Stimulated activated naive CD8-positive, alpha-beta T cell treated with anti-CD3 and anti-CD28 coated beads, Interleukin-15, Interleukin-2, amounts not matched to agents 100 ng/mL and 50 ng/mL, for 24 hours (primary cell): ENCODE data around the gene MUC16.
"Not testable (repeated sequence)": the region's sequence is repeated elsewhere in the genome, so short reads cannot be mapped to it uniquely, and the experiment has no call there.

Experiments
- H3K27ac Mint-ChIP-seq: one replicate; pipeline ENCODE4 v1.8.0; 2021; ENCODE audit warnings: mild to moderate bottlenecking, mixed read lengths
- H3K27me3 Mint-ChIP-seq: one replicate; pipeline ENCODE4 v1.8.0; 2021; ENCODE audit warnings: mixed read lengths
- H3K36me3 Mint-ChIP-seq: one replicate; pipeline ENCODE4 v1.8.0; 2021; ENCODE audit warnings: low read depth, mixed read lengths
- H3K4me1 Mint-ChIP-seq: one replicate; pipeline ENCODE4 v1.8.0; 2021; ENCODE audit warnings: low read depth, mixed read lengths
- H3K4me3 Mint-ChIP-seq: one replicate; pipeline ENCODE4 v1.8.0; 2021; ENCODE audit warnings: mild to moderate bottlenecking, mixed read lengths
- H3K9me3 Mint-ChIP-seq: one replicate; pipeline ENCODE4 v1.8.0; 2021; ENCODE audit warnings: mixed read lengths

Gene MUC16

GRCh38 chr19:9009935-9010651, at the start of gene MUC16:
Gene MUC16, minus strand, starts transcription at chr19:9010409.
- Mint-ChIP-seq H3K27me3 (peaks cover 4% of the 10 kb centered on the region), H3K27ac (no peak within 1 kb of the TSS), H3K4me1 (no peaks in the 10 kb centered on the region), H3K36me3 (no peaks in the 10 kb centered on the region), H3K4me3 (no peak within 1 kb of the TSS), H3K9me3 (peaks cover 5% of the 10 kb centered on the region)

- Mint-ChIP-seq H3K4me1 (no peaks in the 10 kb centered on the region), H3K36me3 (no peaks in the 10 kb centered on the region), H3K27me3 (no peaks in the 10 kb centered on the region), H3K9me3 (no peaks in the 10 kb centered on the region), H3K4me3 (no peak overlapping the region), H3K27ac (no peak overlapping the region)
Measured at GRCh38 chr19:9058905-9059667, 48.9 kb upstream of the MUC16 start.

GRCh38 chr19:9057505-9058258, 47.5 kb upstream of the MUC16 start:
- H3K36me3 Mint-ChIP-seq, result no peaks in the 10 kb centered on the region
- H3K4me3 Mint-ChIP-seq, result no peak overlapping the region
- no peaks in the 10 kb centered on the region for H3K9me3 Mint-ChIP-seq
- no peaks in the 10 kb centered on the region for H3K4me1 Mint-ChIP-seq
- no peaks in the 10 kb centered on the region for H3K27me3 Mint-ChIP-seq
- H3K27ac Mint-ChIP-seq, result no peak overlapping the region

GRCh38 chr19:9056131-9056530, 45.9 kb upstream of the MUC16 start:
- not testable (repeated sequence) for H3K36me3 Mint-ChIP-seq, H3K9me3 Mint-ChIP-seq, H3K4me1 Mint-ChIP-seq, H3K27me3 Mint-ChIP-seq, H3K4me3 Mint-ChIP-seq, H3K27ac Mint-ChIP-seq

GRCh38 chr19:9054765-9055164, 44.6 kb upstream of the MUC16 start:
- Mint-ChIP-seq H3K9me3 (no peaks in the 10 kb centered on the region), H3K36me3 (no peaks in the 10 kb centered on the region), H3K4me1 (no peaks in the 10 kb centered on the region), H3K4me3 (no peak overlapping the region), H3K27ac (no peak overlapping the region), H3K27me3 (no peaks in the 10 kb centered on the region)

- Mint-ChIP-seq H3K36me3 (no peaks in the 10 kb centered on the region), H3K27ac (no peak overlapping the region), H3K4me1 (no peaks in the 10 kb centered on the region), H3K27me3 (no peaks in the 10 kb centered on the region), H3K9me3 (no peaks in the 10 kb centered on the region), H3K4me3 (no peak overlapping the region)
Measured at GRCh38 chr19:9054207-9054606, 44.0 kb upstream of the MUC16 start.

- not testable (repeated sequence) for H3K4me1 Mint-ChIP-seq, H3K36me3 Mint-ChIP-seq, H3K4me3 Mint-ChIP-seq, H3K9me3 Mint-ChIP-seq, H3K27ac Mint-ChIP-seq, H3K27me3 Mint-ChIP-seq
Measured at GRCh38 chr19:9053674-9054073, 43.5 kb upstream of the MUC16 start.

- Mint-ChIP-seq H3K4me1 (no peaks in the 10 kb centered on the region), H3K4me3 (no peak overlapping the region), H3K9me3 (no peaks in the 10 kb centered on the region), H3K27ac (no peak overlapping the region), H3K36me3 (no peaks in the 10 kb centered on the region), H3K27me3 (no peaks in the 10 kb centered on the region)
Measured at GRCh38 chr19:9052894-9053293, 42.7 kb upstream of the MUC16 start.

- Mint-ChIP-seq H3K27me3 (peaks cover 20% of the 10 kb centered on the region), H3K36me3 (no peaks in the 10 kb centered on the region), H3K4me3 (no peak overlapping the region), H3K27ac (no peak overlapping the region), H3K9me3 (no peaks in the 10 kb centered on the region), H3K4me1 (no peaks in the 10 kb centered on the region)
Measured at GRCh38 chr19:9046694-9047093, 36.5 kb upstream of the MUC16 start.

- Mint-ChIP-seq H3K36me3 (no peaks in the 10 kb centered on the region), H3K27ac (no peak overlapping the region), H3K27me3 (peaks cover 20% of the 10 kb centered on the region), H3K4me3 (no peak overlapping the region), H3K4me1 (no peaks in the 10 kb centered on the region), H3K9me3 (no peaks in the 10 kb centered on the region)
Measured at GRCh38 chr19:9044449-9044848, 34.2 kb upstream of the MUC16 start.

GRCh38 chr19:9043524-9043923, 33.3 kb upstream of the MUC16 start:
- no peaks in the 10 kb centered on the region for H3K4me1 Mint-ChIP-seq
- no peak overlapping the region for H3K27ac Mint-ChIP-seq
- H3K36me3 Mint-ChIP-seq, result no peaks in the 10 kb centered on the region
- H3K27me3 Mint-ChIP-seq, result peaks cover 21% of the 10 kb centered on the region
- H3K9me3 Mint-ChIP-seq, result no peaks in the 10 kb centered on the region
- H3K4me3 Mint-ChIP-seq, result no peak overlapping the region

- no peak overlapping the region for H3K27ac Mint-ChIP-seq
- no peak overlapping the region for H3K4me3 Mint-ChIP-seq
- no peaks in the 10 kb centered on the region for H3K9me3 Mint-ChIP-seq
- H3K36me3 Mint-ChIP-seq, result no peaks in the 10 kb centered on the region
- peaks cover 18% of the 10 kb centered on the region for H3K27me3 Mint-ChIP-seq
- no peaks in the 10 kb centered on the region for H3K4me1 Mint-ChIP-seq
Measured at GRCh38 chr19:9041023-9041422, 30.8 kb upstream of the MUC16 start.

GRCh38 chr19:9040131-9040530, 29.9 kb upstream of the MUC16 start:
- Mint-ChIP-seq H3K36me3 (no peaks in the 10 kb centered on the region), H3K4me1 (no peaks in the 10 kb centered on the region), H3K27ac (no peak overlapping the region), H3K9me3 (no peaks in the 10 kb centered on the region), H3K27me3 (peaks cover 14% of the 10 kb centered on the region), H3K4me3 (no peak overlapping the region)

GRCh38 chr19:9039728-9040127, 29.5 kb upstream of the MUC16 start:
- Mint-ChIP-seq H3K4me3 (no peak overlapping the region), H3K27me3 (peaks cover 12% of the 10 kb centered on the region), H3K36me3 (no peaks in the 10 kb centered on the region), H3K9me3 (no peaks in the 10 kb centered on the region), H3K4me1 (no peaks in the 10 kb centered on the region), H3K27ac (no peak overlapping the region)

GRCh38 chr19:9037400-9038062, 27.3 kb upstream of the MUC16 start:
- no peaks in the 10 kb centered on the region for H3K4me1 Mint-ChIP-seq

More at GRCh38 chr19:9037400-9038062, 27.3 kb upstream of the MUC16 start:
- Mint-ChIP-seq H3K9me3 (no peaks in the 10 kb centered on the region), H3K27me3 (peaks cover 9% of the 10 kb centered on the region), H3K36me3 (no peaks in the 10 kb centered on the region), H3K4me3 (no peak overlapping the region), H3K27ac (no peak overlapping the region)
